H1 (cell line): ENCODE measurements around the gene TAAR9. TPM values are rescaled to one million over a fixed set of nuclear protein-coding genes. Genes with fewer than 3 reads are reported as not detected.

Experiments
- CTCF ChIA-PET: fragments of 300-600 bp; sonication (Branson Sonifier 250); formaldehyde crosslinking; loops from one replicate; lab custom pipeline; 2021; ENCODE audit not compliant: partially characterized antibody; lab: Charles Lee
- POLR2A ChIA-PET: fragments of 300-600 bp; sonication (Branson Sonifier 250); formaldehyde crosslinking; loops from one replicate; lab custom pipeline; 2021; ENCODE audit warnings: inconsistent platforms; ENCODE audit not compliant: partially characterized antibody; lab: Charles Lee
- DNase-seq, 2 experiments: peaks; one replicate each; pipeline versions ENCODE4 v3.0.0 to v3.0.0-alpha.2; 2010 to 2022; ENCODE audit warnings: low spot score in 2 of 2, low read depth in 1 of 2, mixed read lengths in 1 of 2
- FAIRE-seq: peaks from 2 replicates; lab custom pipeline; 2011; peaks lifted over from hg19 to GRCh38; lab: Jason Lieb, UNC
- H2AFZ ChIP-seq: 2 replicates; pipeline ENCODE4 v1.8.1; 2012; ENCODE audit warnings: low read length, inconsistent platforms
- H2AK5ac ChIP-seq: 2 replicates; pipeline ENCODE4 v1.6.1; 2013; ENCODE audit warnings: low read depth, low read length
- H2BK120ac ChIP-seq: replicated peaks from 2 replicates; pipeline ENCODE3; 2013; ENCODE audit warnings: low read depth, low read length, inconsistent platforms
- H2BK12ac ChIP-seq: 2 replicates; pipeline ENCODE4 v1.6.1; 2013; ENCODE audit warnings: low read depth, low read length
- H2BK15ac ChIP-seq: 2 replicates; pipeline ENCODE4 v1.6.1; 2013; ENCODE audit warnings: low read length
- H2BK20ac ChIP-seq: 2 replicates; pipeline ENCODE4 v1.6.1; 2013; ENCODE audit warnings: low read length
- H2BK5ac ChIP-seq: 2 replicates; pipeline ENCODE4 v1.6.1; 2013; ENCODE audit warnings: low read depth, low read length
- H3K14ac ChIP-seq: 2 replicates; pipeline ENCODE4 v1.6.1; 2013; ENCODE audit warnings: inconsistent platforms; ENCODE audit not compliant: insufficient read length
- H3K18ac ChIP-seq: 2 replicates; pipeline ENCODE4 v1.6.1; 2013; ENCODE audit warnings: low read length; ENCODE audit errors: extremely low read depth
- H3K23ac ChIP-seq: 2 replicates; pipeline ENCODE4 v1.6.1; 2013; ENCODE audit warnings: inconsistent platforms; ENCODE audit not compliant: insufficient read length
- H3K23me2 ChIP-seq: 2 replicates; pipeline ENCODE4 v1.6.1; 2013; ENCODE audit warnings: low read depth, low read length
- H3K27ac ChIP-seq: 2 replicates; pipeline ENCODE4 v1.6.1; 2011; ENCODE audit warnings: low read depth, low read length, inconsistent platforms
- H3K27me3 ChIP-seq, 4 experiments: replicated peaks in 1 of 4; 1 replicate in 1 of 4; 2 replicates in 3 of 4; pipeline versions ENCODE4 v1.6.1 to v1.8.1; 2011 to 2013; ENCODE audit warnings: low read length in 3 of 4, mild to moderate bottlenecking in 3 of 4, inconsistent platforms in 2 of 4, mixed read lengths in 2 of 4, moderate library complexity in 1 of 4; ENCODE audit not compliant: control insufficient read depth in 3 of 4, insufficient read depth in 3 of 4; ENCODE audit errors: extremely low read depth in 1 of 4
- H3K36me3 ChIP-seq, 4 experiments: 2 replicates each; pipeline versions ENCODE4 v1.6.1 to v1.8.1; 2011 to 2013; ENCODE audit warnings: mild to moderate bottlenecking in 4 of 4, low read length in 3 of 4, moderate library complexity in 2 of 4, control low read depth in 1 of 4, inconsistent platforms in 1 of 4; ENCODE audit not compliant: insufficient read depth in 4 of 4, control insufficient read depth in 2 of 4
- H3K4ac ChIP-seq: replicated peaks from 2 replicates; pipeline ENCODE3; 2013; ENCODE audit warnings: low read length, low read depth, mixed read lengths, inconsistent platforms; ENCODE audit not compliant: insufficient read length
- H3K4me1 ChIP-seq, 4 experiments: replicated peaks in 1 of 4; 1 replicate in 1 of 4; 2 replicates in 3 of 4; pipeline versions ENCODE4 v1.6.1 to v1.8.1; 2011 to 2013; ENCODE audit warnings: low read length in 3 of 4, inconsistent platforms in 2 of 4, mixed read lengths in 1 of 4; ENCODE audit not compliant: insufficient read depth in 4 of 4, control insufficient read depth in 3 of 4
- H3K4me2 ChIP-seq, 2 experiments: 2 replicates each; pipeline versions ENCODE4 v1.6.1 to v1.8.1; 2011 to 2013; ENCODE audit warnings: low read depth in 2 of 2, low read length in 2 of 2, control low read depth in 1 of 2, inconsistent platforms in 1 of 2, mild to moderate bottlenecking in 1 of 2; ENCODE audit not compliant: insufficient read depth in 1 of 2
- H3K4me3 ChIP-seq, 4 experiments: fragments of 200-600, 300-600 bp in 1 of 4; sonication (generic), shearing (Covaris generic), sonication (Bioruptor Twin) in 1 of 4; 2 replicates each; pipeline versions ENCODE4 v1.5.1 to v1.8.1; 2011 to 2016; ENCODE audit warnings: low read length in 4 of 4, low read depth in 3 of 4, control low read depth in 2 of 4, inconsistent platforms in 2 of 4, mild to moderate bottlenecking in 2 of 4, mixed read lengths in 1 of 4, moderate library complexity in 1 of 4; ENCODE audit not compliant: insufficient read depth in 2 of 4; ENCODE audit errors: extremely low read depth in 1 of 4
- H3K56ac ChIP-seq: replicated peaks from 2 replicates; pipeline ENCODE3; 2013; ENCODE audit warnings: low read depth, mild to moderate bottlenecking, mixed read lengths, low read length, inconsistent platforms; ENCODE audit not compliant: insufficient read length
- H3K79me1 ChIP-seq: 2 replicates; pipeline ENCODE4 v1.6.1; 2013; ENCODE audit warnings: low read depth, low read length, control low read depth
- H3K79me2 ChIP-seq, 2 experiments: 2 replicates each; pipeline versions ENCODE4 v1.6.1 to v1.8.1; 2012 to 2013; ENCODE audit warnings: low read length in 2 of 2, mild to moderate bottlenecking in 2 of 2, inconsistent platforms in 1 of 2; ENCODE audit not compliant: insufficient read depth in 2 of 2, control insufficient read depth in 1 of 2
- H3K9ac ChIP-seq, 4 experiments: replicated peaks in 1 of 4; 1 replicate in 1 of 4; 2 replicates in 3 of 4; pipeline versions ENCODE4 v1.6.1 to v1.8.1; 2011 to 2013; ENCODE audit warnings: low read depth in 3 of 4, low read length in 3 of 4, control low read depth in 2 of 4, mild to moderate bottlenecking in 2 of 4, moderate library complexity in 2 of 4, inconsistent platforms in 1 of 4; ENCODE audit errors: extremely low read depth in 1 of 4
- H3K9me3 ChIP-seq, 2 experiments: 2 replicates each; pipeline versions ENCODE4 v1.6.1 to v1.8.1; 2012 to 2013; ENCODE audit warnings: mild to moderate bottlenecking in 2 of 2, moderate library complexity in 2 of 2, control low read depth in 1 of 2, inconsistent platforms in 1 of 2, low read depth in 1 of 2, low read length in 1 of 2, mixed read lengths in 1 of 2; ENCODE audit not compliant: insufficient read depth in 2 of 2
- H4K20me1 ChIP-seq, 2 experiments: replicated peaks in 1 of 2; 2 replicates each; pipeline versions ENCODE3 to v1.8.1; 2011 to 2013; ENCODE audit warnings: inconsistent platforms in 2 of 2, low read length in 2 of 2, mild to moderate bottlenecking in 1 of 2; ENCODE audit not compliant: insufficient read depth in 2 of 2, control insufficient read depth in 1 of 2
- H4K5ac ChIP-seq: 2 replicates; pipeline ENCODE4 v1.6.1; 2013; ENCODE audit warnings: low read length, low read depth, mixed read lengths, inconsistent platforms; ENCODE audit not compliant: insufficient read length
- H4K8ac ChIP-seq: 2 replicates; pipeline ENCODE4 v1.8.0; 2013; ENCODE audit warnings: mild to moderate bottlenecking, moderate library complexity, low read length, inconsistent platforms; ENCODE audit not compliant: insufficient read depth; ENCODE audit errors: extremely low read depth
- H4K91ac ChIP-seq: replicated peaks from 2 replicates; pipeline ENCODE3; 2013; ENCODE audit warnings: low read length, mixed read lengths, inconsistent platforms; ENCODE audit not compliant: insufficient read length
- BRCA1 ChIP-seq: IDR thresholded peaks from 2 replicates; pipeline ENCODE4 v1.6.1; 2012; ENCODE audit warnings: low read depth, low read length, improper control_type of control experiment
- EGR1 ChIP-seq: IDR thresholded peaks from 2 replicates; pipeline ENCODE4 v1.6.1; 2011; ENCODE audit warnings: low read depth, low read length, borderline replicate concordance
- KDM5A ChIP-seq: fragments of 200-600 bp; IDR thresholded peaks from 2 replicates; pipeline ENCODE4 v1.7.1; 2012; ENCODE audit warnings: mild to moderate bottlenecking, low read length, inconsistent platforms, mixed read lengths
- SRF ChIP-seq: IDR thresholded peaks from 2 replicates; pipeline ENCODE4 v1.6.1; 2011; ENCODE audit warnings: mild to moderate bottlenecking, low read depth, low read length, moderate library complexity
- TCF12 ChIP-seq: IDR thresholded peaks from 2 replicates; pipeline ENCODE4 v1.6.1; 2011; ENCODE audit warnings: low read depth, mild to moderate bottlenecking, low read length
- YY1 ChIP-seq: IDR thresholded peaks from 2 replicates; pipeline ENCODE4 v1.6.1; 2011; ENCODE audit warnings: low read depth, mild to moderate bottlenecking, low read length
- WGBS, 2 experiments: shearing (Covaris generic) in 1 of 2; methylation state at CpG; one replicate each; pipeline versions ENCODE4 v1.1.6 to v1.1.7; 2013 to 2015; ENCODE audit warnings: low lambda C conversion rate in 2 of 2, mixed read lengths in 2 of 2, inconsistent platforms in 1 of 2, low coverage in 1 of 2, missing lambda C conversion rate in 1 of 2; ENCODE audit not compliant: insufficient replicate concordance in 2 of 2, insufficient coverage in 1 of 2, insufficient read length in 1 of 2; ENCODE audit errors: extremely low coverage in 1 of 2, missing lambda C conversion rate in 1 of 2; 5-methylcytosine and 5-hydroxymethylcytosine counted together
- polyA plus RNA-seq, 7 experiments: library from polyadenylated mRNA; depleted of rRNA in 3 of 7; stranded (reverse) in 5 of 7; unstranded in 2 of 7; fragments of >200 nt in 5 of 7; fragments of 200-250 nt in 2 of 7; gene quantifications; 1 replicate in 5 of 7; 2 replicates in 1 of 7; 4 replicates in 1 of 7; pipeline versions ENCODE4 v1.2.1 to v1.2.3, GENCODE V29; 2011 to 2013; ENCODE audit warnings: missing spikeins in 2 of 7, mixed read lengths in 2 of 7
- total RNA-seq: library from RNA; stranded (reverse); fragmentation: NEBNext Ultra II Directional; extraction: Animal tissue kit (Norgen Biotek cat#: 25700); gene quantifications from 2 replicates; pipeline ENCODE4 v1.2.1, GENCODE V29; 2021

The TAAR9 gene
- total and polyA plus RNA-seq, 2 of the 8 experiments (the other 6 are each of a cell fraction or from before 2014, with no cell fraction given) = not detected

GRCh38 chr6:132584698-132585097, 46.6 kb downstream of the TAAR9 start:
- H3K23me2 ChIP-seq = no peaks in the 10 kb centered on the region
- H3K79me2 ChIP-seq = no peaks in the 10 kb centered on the region
- WGBS, 2 experiments = 73% methylated on average over 1 of the region's 1 CpG; no CpG with 5 or more reads in 1 of the 2 experiments
- POLR2A ChIA-PET = no interaction called here
- H3K27me3 ChIP-seq = peaks cover 0 to 2% (median 0%) of the 10 kb centered on the region in 4 experiments; a peak in 1 of 7 replicates
- H2BK20ac ChIP-seq = no peak overlapping the region
- FAIRE-seq = no peak
- no peak overlapping the region for H3K9ac ChIP-seq
- no peak overlapping the region for H2BK15ac ChIP-seq
- no peak overlapping the region for H4K5ac ChIP-seq
- TF ChIP-seq EGR1 (no peak), TCF12 (no peak), YY1 (no peak), KDM5A (no peak), BRCA1 (no peak), SRF (no peak)
- TF ChIP-seq, all 59 proteins: peak for 0
- H3K18ac ChIP-seq = no peak overlapping the region
- no peak overlapping the region for H3K4me2 ChIP-seq
- no peak overlapping the region for H2AFZ ChIP-seq
- H3K9me3 ChIP-seq = no peaks in the 10 kb centered on the region; a peak in 1 of 4 replicates
- CTCF ChIA-PET = interaction anchor here (1.0 to 2.6 kb wide), 3 partner anchors 11 to 14 kb away, joined by 4 to 10 read pairs (median 9); no protein-coding TSS in a partner anchor
- no peak overlapping the region for H3K4me3 ChIP-seq
- no peak overlapping the region for H3K14ac ChIP-seq
- DNase-seq = no peak
- no peak overlapping the region for H2BK120ac ChIP-seq
- H4K8ac ChIP-seq = no peak overlapping the region
- no peaks in the 10 kb centered on the region for H4K20me1 ChIP-seq
- no peak overlapping the region for H2AK5ac ChIP-seq
- no peak overlapping the region for H2BK12ac ChIP-seq
- no peaks in the 10 kb centered on the region for H3K79me1 ChIP-seq
- H3K4me1 ChIP-seq = no peaks in the 10 kb centered on the region
- no peak overlapping the region for H2BK5ac ChIP-seq
- no peak overlapping the region for H3K23ac ChIP-seq
- H3K27ac ChIP-seq = no peak overlapping the region
- H3K56ac ChIP-seq = no peak overlapping the region
- H3K4ac ChIP-seq = no peak overlapping the region
- no peaks in the 10 kb centered on the region for H3K36me3 ChIP-seq
- H4K91ac ChIP-seq = no peak overlapping the region
